Stimulated activated CD8-positive, alpha-beta memory T cell treated with anti-CD3 and anti-CD28 coated beads, Interleukin-15, amount 100 ng/mL, for 48 hours (primary cell): ENCODE data around the gene CREB5.

Experiments used
- DNase-seq, 2 donors: peaks; one replicate each; pipeline ENCODE4 v3.0.0-alpha.2; 2020; ENCODE audit warnings: low read depth in 2 of 2

Gene CREB5

DNA sequence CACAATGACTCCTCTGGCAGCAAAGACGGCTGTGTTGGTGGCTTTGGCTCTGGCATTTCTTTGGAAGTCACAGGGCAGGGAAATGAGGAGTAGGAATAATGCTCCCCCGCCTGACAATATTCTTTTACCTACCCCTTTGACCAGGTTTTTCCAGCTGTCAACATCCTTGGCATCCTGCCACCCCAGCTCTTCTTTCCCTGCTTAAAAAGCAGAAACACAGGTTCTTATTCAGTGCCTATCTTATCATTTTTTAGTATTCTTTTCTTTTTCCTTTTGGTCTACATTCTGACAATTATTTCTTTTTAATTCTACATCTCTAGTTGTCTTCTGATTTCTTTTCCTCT, 97.7 kb downstream of the CREB5 start:
- DNase-seq = no peak

DNA sequence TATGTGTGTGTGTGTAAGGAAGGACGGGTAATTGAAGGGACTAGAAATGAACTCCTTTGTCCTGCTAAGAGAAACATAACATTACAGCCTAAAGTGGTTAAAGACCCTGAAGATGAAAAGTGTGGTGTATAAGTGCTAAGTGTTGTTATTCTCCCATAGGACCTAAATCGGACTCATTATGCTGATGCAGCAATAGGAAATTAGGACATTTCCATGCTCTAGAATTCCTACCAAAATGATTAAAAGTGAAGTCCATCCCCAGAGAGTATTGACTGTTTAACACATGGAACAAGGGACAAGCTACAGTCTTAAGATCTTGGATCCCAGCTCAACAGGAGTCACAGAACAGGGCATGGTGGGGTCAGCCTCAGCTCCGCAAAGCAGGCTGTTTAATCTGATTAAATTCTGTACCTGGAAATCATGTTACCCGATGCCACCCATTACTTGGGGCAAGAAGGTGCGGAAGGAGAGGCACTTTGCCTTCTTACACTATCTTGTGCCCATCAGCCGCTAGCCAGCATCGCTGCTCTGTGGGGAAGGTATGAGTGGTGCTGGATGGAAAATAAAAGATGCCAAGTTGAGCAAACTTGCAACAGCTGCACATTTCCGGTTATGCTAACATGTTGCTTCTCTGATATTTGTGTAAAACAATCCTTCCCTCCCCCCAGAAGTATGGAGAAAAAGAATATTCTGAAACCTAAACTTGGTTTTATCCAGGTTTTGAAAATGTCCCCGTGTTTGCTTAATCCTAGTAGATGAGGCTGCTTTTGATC, 100.5 kb downstream of the CREB5 start:
- DNase-seq = no peak

- DNase-seq = no peak
Observed at GRCh38 chr7:28516390-28517172, 104.3 kb downstream of the CREB5 start.

- no peak for DNase-seq
Observed at GRCh38 chr7:28517206-28517605, 104.9 kb downstream of the CREB5 start.

GRCh38 chr7:28517606-28518005, 105.3 kb downstream of the CREB5 start:
- no peak for DNase-seq

DNA sequence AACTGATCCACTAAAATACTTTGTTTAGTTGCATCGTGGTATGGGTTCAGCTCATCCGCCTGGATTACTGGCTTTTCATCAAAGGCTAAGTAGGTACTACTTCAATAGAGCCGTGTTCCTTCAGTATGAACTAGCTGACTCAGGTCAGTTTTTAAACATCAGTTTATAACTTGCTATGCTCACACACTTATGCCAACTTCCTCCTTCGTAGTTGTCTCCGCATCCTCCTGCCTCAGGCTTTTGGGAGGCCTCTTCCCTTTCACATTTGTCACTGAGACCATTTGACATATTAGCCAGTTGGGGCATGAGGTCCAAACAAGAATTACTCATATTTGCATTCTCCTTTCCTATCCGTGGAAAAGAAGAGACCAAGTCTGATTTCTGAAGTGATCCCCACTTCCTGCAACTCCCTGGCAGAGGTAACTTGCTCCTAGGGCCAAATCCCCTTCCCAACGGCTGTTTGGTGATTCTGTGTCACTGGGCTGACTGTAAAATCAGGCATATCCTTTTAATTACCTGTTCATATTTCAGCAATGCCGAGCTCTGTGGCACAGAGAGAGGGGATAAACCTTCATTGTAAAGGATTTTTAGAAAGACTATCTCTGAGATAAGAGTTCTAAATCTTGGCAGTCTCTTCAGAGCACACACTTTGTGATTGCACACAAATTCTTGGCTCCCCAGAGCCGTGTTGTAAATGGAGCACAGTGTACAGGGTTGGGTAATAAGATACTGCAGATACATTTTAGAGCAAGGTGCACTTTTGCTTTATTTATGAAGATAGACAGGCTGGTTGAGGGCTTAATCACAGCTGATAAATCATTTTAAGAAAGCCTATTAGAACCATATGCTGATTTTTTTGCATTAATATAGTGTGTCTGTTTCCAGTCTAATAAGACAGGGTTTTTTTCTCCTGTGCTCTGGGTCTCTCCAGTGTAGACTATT, 108.0 kb downstream of the CREB5 start:
- no peak for DNase-seq

DNA sequence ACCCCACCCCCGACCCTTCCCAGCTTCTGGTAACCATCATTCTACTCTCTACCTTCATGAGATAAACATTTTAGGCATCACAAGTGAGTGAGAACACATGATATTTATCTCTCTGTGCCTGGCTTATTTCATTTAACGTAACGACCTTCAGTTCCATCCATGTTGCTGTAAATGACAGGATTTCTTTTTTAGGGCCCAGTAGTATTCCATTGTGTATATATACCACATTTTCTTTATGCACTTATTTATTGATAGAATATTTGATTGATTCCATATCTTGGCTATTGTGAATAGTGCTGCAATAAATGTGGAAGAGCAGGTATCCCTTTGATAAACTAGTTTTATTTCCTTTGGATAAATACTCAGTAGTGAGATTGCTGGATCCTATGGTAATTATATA, 112.7 kb downstream of the CREB5 start:
- no peak for DNase-seq

DNA sequence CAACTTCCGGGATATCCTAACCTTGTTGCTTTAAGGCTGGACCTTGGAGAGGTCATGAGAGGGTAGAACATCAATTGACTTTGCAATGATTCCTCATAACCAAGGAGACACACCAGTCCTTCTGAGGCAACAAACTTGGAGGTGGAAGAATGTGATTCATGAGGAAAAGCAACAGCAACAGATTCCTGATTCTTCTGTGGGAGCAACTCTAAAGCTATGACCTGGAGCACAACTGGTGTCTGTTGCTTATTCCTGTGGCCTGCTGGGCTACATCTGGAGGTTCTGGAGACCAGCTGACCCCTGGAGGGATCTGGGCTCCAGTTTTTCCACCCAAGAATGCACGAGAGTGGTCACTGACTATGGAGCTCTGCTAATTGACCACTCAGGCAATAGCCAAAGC, 116.6 kb downstream of the CREB5 start:
- DNase-seq = no peak

DNA sequence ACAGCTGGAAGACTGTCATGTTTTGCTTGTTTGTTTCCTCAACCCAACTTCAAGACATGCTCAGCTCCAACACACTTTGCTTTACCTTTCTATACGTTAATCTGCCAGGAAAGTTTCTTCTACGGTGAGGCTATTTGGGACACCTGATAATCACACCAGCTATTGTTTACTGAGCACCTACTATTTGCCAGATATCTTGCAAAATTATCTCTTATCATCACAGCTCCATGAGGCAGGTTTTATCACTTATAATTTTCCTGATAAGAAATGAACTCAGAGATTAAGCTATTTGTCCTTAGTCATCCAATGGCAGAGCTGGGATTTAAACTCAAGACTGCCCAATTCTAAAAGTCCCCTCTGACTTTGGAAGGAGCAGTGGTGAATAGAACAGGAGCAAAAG, 117.4 kb downstream of the CREB5 start:
- no peak for DNase-seq

GRCh38 chr7:28530175-28530802, 118.0 kb downstream of the CREB5 start:
- no peak for DNase-seq

DNA sequence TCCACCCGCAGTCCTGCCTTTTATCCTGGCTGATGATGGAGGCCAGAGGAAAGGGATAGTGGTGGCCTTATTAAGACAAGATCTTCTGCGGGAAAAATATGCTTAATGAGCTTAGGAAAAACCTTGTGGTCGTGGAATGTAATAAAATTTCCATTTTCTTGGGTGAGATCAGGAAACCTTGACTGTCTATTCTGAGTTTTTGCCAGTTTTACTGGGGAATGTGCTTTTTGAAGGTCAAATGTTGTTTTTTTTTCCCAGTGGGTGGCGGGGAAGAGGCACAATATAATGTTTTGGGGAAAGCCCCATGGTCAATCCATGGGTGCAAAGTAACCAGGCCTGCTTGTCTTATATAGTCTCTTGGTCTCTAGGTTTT, 118.5 kb downstream of the CREB5 start:
- no peak for DNase-seq

DNA sequence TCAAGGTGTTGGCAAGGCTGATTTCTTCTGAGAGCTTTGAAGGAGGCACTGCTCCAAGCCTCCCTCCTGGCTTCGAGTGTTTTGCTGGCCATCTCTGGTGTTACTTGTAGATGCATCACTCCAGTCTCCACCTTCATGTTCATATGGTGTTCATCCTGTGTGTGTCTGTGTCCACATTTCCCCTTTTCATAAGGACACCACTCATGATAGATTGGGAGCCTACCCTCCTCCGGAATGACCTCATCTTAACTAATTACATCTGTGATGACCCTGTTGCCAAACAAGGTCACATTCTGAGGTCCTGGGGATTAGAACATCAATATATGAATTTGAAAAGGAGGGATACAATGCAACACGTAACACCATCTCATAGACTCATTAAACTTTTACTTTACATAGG, 119.0 kb downstream of the CREB5 start:
- no peak for DNase-seq

DNA sequence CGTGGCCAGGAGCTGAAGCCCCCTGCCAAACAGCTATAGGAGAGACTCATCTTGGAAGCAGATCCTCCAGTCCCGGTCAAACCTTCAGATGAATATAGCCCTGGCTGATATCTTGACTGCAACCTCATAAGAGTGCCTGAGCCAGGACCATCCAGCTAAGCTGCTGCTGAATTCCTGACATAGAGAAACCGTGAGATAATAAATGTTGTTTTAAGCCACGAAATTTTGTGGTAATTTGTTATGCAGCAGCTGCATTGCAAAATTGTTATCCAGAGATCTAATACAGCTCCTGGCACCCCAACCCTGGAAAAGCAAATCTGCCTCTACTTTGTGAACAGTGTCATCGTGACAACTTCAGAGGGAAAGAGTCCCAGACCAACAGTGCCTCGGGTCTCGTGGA, 119.9 kb downstream of the CREB5 start:
- DNase-seq = no peak

- no peak for DNase-seq
Observed at GRCh38 chr7:28533267-28533666, 120.9 kb downstream of the CREB5 start.

GRCh38 chr7:28533731-28534531, 121.6 kb downstream of the CREB5 start:
- no peak for DNase-seq

- DNase-seq = no peak
Observed at GRCh38 chr7:28536259-28536658, 123.9 kb downstream of the CREB5 start.

DNA sequence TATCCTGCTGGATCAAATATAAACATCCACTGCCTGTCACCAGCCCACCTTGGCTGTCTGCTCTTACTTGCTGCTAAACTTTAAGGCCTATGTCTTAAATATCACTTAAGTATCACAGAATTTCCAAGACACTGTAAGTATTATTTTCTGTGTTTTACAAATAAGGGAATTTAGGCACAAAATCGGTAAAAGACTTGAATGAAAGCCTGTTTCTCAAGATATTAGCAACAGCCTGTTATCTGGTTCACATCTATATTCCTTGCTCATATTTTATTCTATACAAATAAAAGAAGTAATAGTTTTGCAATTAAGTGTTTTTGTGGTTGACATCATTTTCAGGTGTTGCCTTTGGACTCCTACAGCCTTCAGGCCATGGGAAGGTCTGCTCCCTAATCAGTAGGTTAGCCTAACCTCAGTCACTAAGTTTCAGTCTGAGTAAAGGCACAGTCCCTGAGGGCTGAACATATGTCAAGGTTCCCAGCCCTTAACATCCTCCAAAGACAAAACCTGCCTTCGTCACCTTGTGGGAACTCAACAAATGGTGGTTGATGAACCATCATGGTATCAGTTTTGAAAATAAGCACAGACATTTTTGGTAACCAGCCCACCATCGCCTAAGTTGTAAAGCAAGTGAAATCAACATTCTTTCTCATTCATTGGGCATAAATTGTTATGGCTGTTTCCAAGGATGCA, 127.1 kb downstream of the CREB5 start:
- DNase-seq = no peak

DNA sequence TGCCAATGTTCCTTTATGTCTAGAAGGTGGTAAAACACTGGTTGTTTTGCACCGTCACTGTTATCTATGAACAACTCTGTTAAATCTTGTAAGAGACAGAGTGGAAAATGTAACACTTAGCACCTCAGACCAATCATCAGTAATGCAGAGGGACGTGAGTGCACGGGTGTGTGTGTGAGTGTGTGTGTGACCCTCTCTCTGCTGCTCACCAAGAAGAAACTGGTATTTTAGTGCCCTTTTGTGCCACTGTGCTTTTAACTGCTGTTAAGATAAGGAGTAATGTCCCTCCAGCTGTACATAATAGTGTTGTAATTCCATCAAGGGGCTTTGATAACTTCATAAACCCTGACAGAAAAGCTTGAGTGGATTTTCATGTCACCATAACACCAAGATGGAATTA, 130.1 kb downstream of the CREB5 start:
- no peak for DNase-seq

GRCh38 chr7:28544453-28545117, 132.3 kb downstream of the CREB5 start:
- no peak for DNase-seq

DNA sequence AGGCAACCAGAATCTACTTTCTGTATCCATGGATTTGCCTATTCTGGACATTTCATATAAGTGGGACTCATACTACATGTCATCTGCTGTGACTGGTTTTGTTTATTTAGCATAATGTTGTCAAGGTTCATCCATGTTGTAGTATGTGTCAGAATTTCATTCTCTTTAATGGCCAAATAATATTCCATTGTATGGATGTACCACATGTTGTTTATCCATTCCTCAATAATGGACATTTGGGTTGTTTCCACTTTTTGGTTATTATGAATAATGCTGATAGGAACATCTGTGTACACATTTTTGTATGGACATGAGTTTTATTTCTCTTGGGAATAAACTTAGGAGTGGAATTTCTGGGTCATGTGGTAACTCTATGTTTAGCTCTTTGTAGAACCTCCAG, 133.7 kb downstream of the CREB5 start:
- DNase-seq = no peak
